ENCODE measurements around the gene NQO2. TPM values are rescaled to one million over a fixed set of nuclear protein-coding genes. Genes with fewer than 3 reads are reported as not detected.

NQO2 gene
- polyA plus RNA-seq, 1 donor from 2014 or later: 33.2 TPM

GRCh38 chr6:3013901-3014674 is 14.4 kb downstream of the NQO2 start:
- Histone ChIP-seq H3K9ac (ENCODE audit: low read length) (no peak overlapping the region), H3K9me3 (ENCODE audit: low read length) (peaks cover 4% of the 10 kb centered on the region), H3K4me2 (ENCODE audit: low read length) (no peak overlapping the region), H3K79me2 (replicated peaks; ENCODE audit: insufficient read depth, low read length) (no peaks in the 10 kb centered on the region), H3K9me2 (ENCODE audit: insufficient read depth, low read length) (no peaks in the 10 kb centered on the region), H4K20me1 (ENCODE audit: insufficient read depth) (no peaks in the 10 kb centered on the region), H2AFZ (ENCODE audit: low read depth, low read length) (no peak overlapping the region), H3K36me3 (ENCODE audit: insufficient read depth, low read length) (peaks cover 25% of the 10 kb centered on the region), H3K27ac (ENCODE audit: low read length) (no peak overlapping the region), H3F3A (ENCODE audit: insufficient read depth, low read length, poor library complexity, severe bottlenecking) (no peaks in the 10 kb centered on the region), H3K27me3 (ENCODE audit: insufficient read depth, low read depth, low read length) (no peaks in the 10 kb centered on the region), H3K4me3 (ENCODE audit: low read length) (no peak overlapping the region)
- no peak for TF ChIP-seq MXI1 (conservative IDR thresholded peaks at IDR 0.05; ENCODE audit: poor library complexity, severe bottlenecking)
- no peak for TF ChIP-seq REST (IDR thresholded peaks at IDR 0.05; ENCODE audit: borderline replicate concordance)
- TF ChIP-seq, protein P1, sequence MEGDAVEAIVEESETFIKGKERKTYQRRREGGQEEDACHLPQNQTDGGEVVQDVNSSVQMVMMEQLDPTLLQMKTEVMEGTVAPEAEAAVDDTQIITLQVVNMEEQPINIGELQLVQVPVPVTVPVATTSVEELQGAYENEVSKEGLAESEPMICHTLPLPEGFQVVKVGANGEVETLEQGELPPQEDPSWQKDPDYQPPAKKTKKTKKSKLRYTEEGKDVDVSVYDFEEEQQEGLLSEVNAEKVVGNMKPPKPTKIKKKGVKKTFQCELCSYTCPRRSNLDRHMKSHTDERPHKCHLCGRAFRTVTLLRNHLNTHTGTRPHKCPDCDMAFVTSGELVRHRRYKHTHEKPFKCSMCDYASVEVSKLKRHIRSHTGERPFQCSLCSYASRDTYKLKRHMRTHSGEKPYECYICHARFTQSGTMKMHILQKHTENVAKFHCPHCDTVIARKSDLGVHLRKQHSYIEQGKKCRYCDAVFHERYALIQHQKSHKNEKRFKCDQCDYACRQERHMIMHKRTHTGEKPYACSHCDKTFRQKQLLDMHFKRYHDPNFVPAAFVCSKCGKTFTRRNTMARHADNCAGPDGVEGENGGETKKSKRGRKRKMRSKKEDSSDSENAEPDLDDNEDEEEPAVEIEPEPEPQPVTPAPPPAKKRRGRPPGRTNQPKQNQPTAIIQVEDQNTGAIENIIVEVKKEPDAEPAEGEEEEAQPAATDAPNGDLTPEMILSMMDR (IDR thresholded peaks at IDR 0.05; ENCODE audit: poor library complexity, severe bottlenecking): no peak
- TF ChIP-seq RAD21 (conservative IDR thresholded peaks at IDR 0.05): no peak
- no peak for TF ChIP-seq TAF1 (IDR thresholded peaks at IDR 0.05; ENCODE audit: low read depth)
- TF ChIP-seq EZH2 (IDR thresholded peaks at IDR 0.05; ENCODE audit: borderline replicate concordance, insufficient read depth, low read length, poor library complexity, severe bottlenecking): no peak
- no peak for TF ChIP-seq SMC3 (conservative IDR thresholded peaks at IDR 0.05; ENCODE audit: poor library complexity)
- TF ChIP-seq EP300 (conservative IDR thresholded peaks at IDR 0.05; ENCODE audit: poor library complexity, severe bottlenecking): no peak
- no peak for TF ChIP-seq POLR2AphosphoS5 (IDR thresholded peaks at IDR 0.05)

DNA sequence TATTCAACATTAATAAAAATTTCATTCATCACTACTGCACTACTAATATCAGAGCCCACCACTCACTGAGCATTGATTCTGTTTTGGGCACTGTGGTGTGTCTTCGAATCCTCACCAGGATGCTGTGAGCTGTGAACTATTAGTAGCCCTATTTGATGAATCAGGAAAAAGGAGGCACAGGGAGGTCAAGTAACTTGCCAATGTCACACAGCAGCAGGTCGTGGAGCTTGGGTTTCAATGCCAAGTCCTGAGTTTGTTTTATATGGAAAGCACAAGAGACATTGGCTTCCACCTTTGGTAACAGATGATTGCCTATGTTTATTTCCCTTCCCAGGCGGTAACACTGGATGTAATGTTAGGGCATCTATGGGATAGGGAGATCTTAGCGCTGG is 15.0 kb downstream of the NQO2 start:
- H2AFZ ChIP-seq (ENCODE audit: low read depth, low read length): no peak overlapping the region
- no peaks in the 10 kb centered on the region for H3F3A ChIP-seq (ENCODE audit: insufficient read depth, low read length, poor library complexity, severe bottlenecking)
- H3K9me3 ChIP-seq (ENCODE audit: low read length): peaks cover 4% of the 10 kb centered on the region
- H3K4me3 ChIP-seq (ENCODE audit: low read length): no peak overlapping the region
- no peaks in the 10 kb centered on the region for H3K9me2 ChIP-seq (ENCODE audit: insufficient read depth, low read length)
- H3K79me2 ChIP-seq (replicated peaks; ENCODE audit: insufficient read depth, low read length): no peaks in the 10 kb centered on the region
- H4K20me1 ChIP-seq (ENCODE audit: insufficient read depth): no peaks in the 10 kb centered on the region
- H3K36me3 ChIP-seq (ENCODE audit: insufficient read depth, low read length): peaks cover 25% of the 10 kb centered on the region
- H3K27me3 ChIP-seq (ENCODE audit: insufficient read depth, low read depth, low read length): no peaks in the 10 kb centered on the region
- no peak overlapping the region for H3K27ac ChIP-seq (ENCODE audit: low read length)
- TF ChIP-seq POLR2AphosphoS5 (IDR thresholded peaks at IDR 0.05): no peak
- no peak for TF ChIP-seq MXI1 (conservative IDR thresholded peaks at IDR 0.05; ENCODE audit: poor library complexity, severe bottlenecking)
- TF ChIP-seq, protein P1 (IDR thresholded peaks at IDR 0.05; ENCODE audit: poor library complexity, severe bottlenecking): no peak
- TF ChIP-seq EP300 (conservative IDR thresholded peaks at IDR 0.05; ENCODE audit: poor library complexity, severe bottlenecking): no peak
- no peak for TF ChIP-seq SMC3 (conservative IDR thresholded peaks at IDR 0.05; ENCODE audit: poor library complexity)
- no peak for TF ChIP-seq REST (IDR thresholded peaks at IDR 0.05; ENCODE audit: borderline replicate concordance)
- TF ChIP-seq RAD21 (conservative IDR thresholded peaks at IDR 0.05): no peak
- TF ChIP-seq TAF1 (IDR thresholded peaks at IDR 0.05; ENCODE audit: low read depth): no peak
- TF ChIP-seq EZH2 (IDR thresholded peaks at IDR 0.05; ENCODE audit: borderline replicate concordance, insufficient read depth, low read length, poor library complexity, severe bottlenecking): no peak
- H3K4me2 ChIP-seq (ENCODE audit: low read length): no peak overlapping the region
- no peak overlapping the region for H3K9ac ChIP-seq (ENCODE audit: low read length)

Data from neural cell (in vitro differentiated cells).